Left hindlimb (tissue), 1 donor: ENCODE data around the gene SORD.

Experiments used
- DNase-seq: peaks from one replicate; pipeline ENCODE4 v3.0.0-alpha.2; 2018

Gene SORD

DNA sequence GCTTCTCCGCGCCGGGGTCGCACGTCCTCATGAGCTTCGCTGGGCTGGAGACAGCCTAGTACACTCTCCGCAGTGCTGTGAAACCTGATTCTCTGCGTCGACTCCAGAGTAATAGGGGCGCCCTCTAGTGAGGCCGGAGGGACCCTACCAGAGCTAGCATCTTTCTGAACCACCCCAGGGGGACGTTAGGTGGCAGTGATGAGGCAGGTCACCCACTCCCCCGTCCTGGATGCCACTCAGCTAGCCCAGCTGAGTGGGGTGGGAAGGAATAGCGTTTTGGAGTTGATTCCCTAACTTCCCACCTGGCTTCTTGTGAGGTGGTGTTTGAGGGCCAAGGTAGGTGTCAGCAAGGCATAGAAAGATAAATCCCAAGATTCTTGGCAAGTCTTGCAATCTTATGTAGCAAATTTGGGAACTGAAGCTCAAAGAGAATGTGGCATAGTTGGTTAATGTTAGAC is 95.2 kb downstream of the SORD start:
- peak; percentile 89 for DNase-seq

- no peak for DNase-seq
These were observed 96.0 kb downstream of the SORD start for GRCh38 chr15:45118996-45119395.

DNA sequence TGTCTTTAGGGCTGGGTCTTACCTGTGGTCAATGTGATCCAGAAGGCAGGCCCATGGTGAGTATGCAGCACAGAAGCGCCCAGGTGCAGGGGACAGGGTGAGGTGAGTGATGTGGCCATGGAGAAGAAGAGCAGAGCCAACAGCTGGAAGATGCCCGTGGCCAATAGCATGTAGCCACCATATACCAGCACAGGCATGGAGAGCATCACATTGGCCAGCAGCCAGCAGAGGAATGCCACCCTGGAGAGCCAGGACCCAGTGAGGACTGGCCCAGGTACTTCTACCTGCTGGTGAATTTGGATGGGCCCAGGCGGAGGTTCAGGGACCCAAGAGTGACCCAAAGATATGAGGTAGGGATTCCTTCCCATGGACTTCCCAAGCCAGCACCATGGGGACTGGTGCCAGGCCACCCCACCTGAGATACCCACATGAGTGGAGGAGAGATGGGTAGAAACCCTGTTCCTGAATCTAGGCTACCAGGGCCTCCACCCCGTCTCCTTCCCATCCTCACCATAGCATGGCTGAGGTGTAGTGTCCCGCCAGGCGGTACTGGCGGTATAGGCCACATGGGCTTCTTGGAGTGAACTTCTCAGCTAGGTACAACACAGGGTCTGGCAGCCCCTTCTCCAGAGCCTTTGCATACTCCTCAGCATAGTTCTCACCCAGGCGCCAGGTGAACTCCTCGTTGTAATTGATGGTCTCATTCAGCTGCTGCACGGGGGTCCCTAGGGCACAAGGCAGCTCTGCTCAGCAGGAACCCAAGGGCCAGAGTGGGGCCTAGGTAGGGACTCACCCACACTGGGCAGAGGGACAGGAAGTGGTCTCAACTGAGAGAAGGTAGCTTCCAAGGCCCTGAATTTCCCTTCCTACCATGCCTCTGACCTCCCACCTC is 97.3 kb downstream of the SORD start:
- no peak for DNase-seq

DNA sequence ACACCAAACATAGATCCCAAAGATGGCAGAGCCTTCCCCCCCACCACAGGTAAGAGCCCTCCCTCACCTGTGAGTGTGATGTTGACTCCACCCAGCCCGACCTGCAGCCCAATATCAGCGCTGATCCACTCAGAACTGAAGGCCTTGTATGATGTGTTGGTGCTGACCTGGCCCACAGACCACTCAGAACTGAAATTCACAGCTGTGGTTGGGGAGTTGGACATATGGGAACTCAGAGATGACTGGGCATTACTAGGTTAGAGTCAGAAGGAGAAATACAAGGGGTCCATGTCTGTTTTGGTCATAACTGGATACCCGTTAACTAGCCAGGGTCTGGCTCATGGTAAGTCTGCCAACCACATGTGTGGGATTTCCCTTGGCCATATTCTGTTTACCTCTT is 98.0 kb downstream of the SORD start:
- DNase-seq = no peak

DNA sequence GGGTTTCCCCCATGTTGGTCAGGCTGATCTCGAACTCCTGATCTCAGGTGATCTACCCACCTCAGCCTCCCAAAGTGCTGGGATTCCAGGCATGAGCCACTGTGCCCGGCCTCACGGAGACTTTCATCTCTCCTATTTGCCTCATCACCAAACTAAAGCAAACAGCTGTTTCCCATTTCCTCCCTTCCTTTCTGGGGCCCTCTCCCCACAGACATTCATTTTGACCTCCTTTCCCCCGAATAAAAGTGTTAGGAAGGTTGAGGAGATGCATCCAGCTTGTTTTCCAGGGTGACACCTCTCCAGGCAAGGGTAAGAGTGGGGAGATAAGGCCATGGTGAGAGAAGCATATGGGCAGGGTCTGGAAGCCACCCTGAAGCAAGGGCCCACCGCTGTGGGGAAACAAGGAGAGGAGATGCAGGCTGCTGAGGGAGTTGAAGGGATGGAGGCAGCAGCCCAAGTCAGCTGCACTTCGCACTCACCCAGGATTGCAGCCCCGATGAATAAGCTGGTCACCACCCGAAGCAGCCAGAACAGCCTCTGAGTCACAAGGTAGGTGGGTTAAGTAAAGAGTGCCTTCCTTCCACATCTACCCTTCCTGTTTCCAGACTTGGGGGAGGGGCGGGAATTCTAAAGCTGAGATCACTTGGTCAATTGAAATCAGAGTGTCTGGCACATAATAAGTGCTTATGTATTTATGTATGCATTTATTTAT is 98.9 kb downstream of the SORD start:
- DNase-seq = no peak

DNA sequence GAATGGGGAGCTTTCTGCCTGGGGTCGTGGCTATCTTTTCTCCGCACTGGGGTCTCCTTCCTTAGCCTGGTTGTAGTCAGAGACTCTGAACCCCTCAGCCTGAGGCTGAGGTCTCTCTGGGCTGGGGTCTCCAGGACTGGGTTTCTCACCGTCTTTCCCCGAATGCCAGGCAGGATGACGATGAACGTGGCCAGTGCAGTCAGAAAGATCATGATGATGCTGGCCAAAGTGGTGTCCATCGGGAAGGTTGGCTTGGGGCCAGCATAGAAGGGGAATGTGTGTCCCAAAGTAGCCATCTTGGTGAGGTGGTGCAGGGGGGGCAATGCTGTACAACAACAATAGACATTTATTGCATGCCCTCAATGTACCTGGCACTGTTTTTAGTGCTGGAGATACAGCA is 99.7 kb downstream of the SORD start:
- DNase-seq = no peak

DNA sequence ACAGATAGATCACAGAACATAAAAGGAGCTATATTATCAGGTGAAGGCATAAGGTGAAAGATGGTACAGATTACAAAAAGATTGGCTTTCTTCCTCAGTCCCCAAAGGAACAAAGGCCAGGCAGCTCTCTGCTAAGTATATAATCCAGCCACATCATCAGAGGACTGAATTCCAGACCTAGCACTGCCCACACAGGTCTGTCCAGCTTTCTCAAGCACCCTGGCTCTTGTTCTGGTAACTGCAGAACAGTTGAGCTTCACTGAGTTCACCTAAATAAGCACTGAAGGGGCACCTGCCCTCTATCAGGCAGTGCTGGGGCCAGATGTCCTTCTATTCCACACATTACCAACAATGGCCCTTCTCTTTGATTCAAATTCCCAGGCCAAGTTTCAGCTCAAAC is 100.4 kb downstream of the SORD start:
- no peak for DNase-seq

DNA sequence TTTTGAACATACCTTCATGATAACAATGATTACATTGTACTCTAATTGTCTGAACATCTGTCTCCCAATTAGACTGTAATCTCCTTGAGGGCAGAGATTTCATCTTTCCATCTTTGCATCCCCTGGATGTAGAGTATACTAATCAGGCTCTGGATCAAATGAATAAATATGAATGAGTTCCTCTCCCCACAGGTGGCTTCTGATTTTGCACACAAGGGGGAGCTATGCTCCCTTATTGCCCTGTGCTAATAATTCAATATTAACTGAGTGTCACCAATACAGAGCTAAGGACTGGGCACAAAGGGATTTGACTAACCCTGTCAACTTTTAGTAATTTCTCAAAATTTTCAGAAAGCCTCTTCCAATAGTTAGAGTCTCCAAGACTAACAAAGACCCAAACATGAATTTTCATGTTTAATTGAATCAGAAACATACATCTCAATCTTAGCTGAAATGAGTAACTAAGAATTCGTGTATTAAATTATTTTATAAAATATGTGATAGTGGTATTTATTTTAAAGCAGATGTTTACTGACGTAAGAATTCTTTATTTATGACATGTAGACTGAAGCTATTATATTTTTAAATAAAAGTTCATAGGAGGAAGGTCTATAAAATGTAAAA is 103.7 kb downstream of the SORD start:
- no peak for DNase-seq
